Psoas muscle (tissue), 8 donors: ENCODE data around the gene SLC39A1. TPM values are rescaled to one million over a fixed set of nuclear protein-coding genes. Genes with fewer than 3 reads are reported as not detected.

Experiments
- ATAC-seq, 4 donors: fragments of 200-7000 bp; cut with Tn5 transposase; one replicate each; pipeline ENCODE4 v1.9.1; 2020; ENCODE audit warnings: moderate library complexity in 3 of 4, mild to moderate bottlenecking in 2 of 4
- DNase-seq, 2 donors: peaks; one replicate each; pipeline ENCODE4 v3.0.0-alpha.2; 2020
- H3K27ac ChIP-seq: fragments of 200-600 bp; one replicate; pipeline ENCODE4 v1.8.0; 2022
- H3K27me3 ChIP-seq, 3 donors: fragments of 200-600 bp in 1 of 3; one replicate each; pipeline versions ENCODE4 v1.6.1 to v1.8.0; 2013 to 2022; ENCODE audit warnings: low read length in 2 of 3, mild to moderate bottlenecking in 2 of 3, moderate library complexity in 1 of 3; ENCODE audit not compliant: insufficient read depth in 3 of 3
- H3K36me3 ChIP-seq, 2 donors: fragments of 200-600 bp in 1 of 2; one replicate each; pipeline versions ENCODE4 v1.6.1 to v1.8.0; 2013 to 2022; ENCODE audit warnings: low read depth in 1 of 2, mild to moderate bottlenecking in 1 of 2, moderate library complexity in 1 of 2; ENCODE audit not compliant: insufficient read depth in 1 of 2
- H3K4me1 ChIP-seq: fragments of 200-600 bp; one replicate; pipeline ENCODE4 v1.8.0; 2022
- H3K4me3 ChIP-seq: fragments of 200-600 bp; one replicate; pipeline ENCODE4 v1.8.0; 2022; ENCODE audit warnings: mild to moderate bottlenecking
- H3K9me3 ChIP-seq: fragments of 200-600 bp; one replicate; pipeline ENCODE4 v1.8.0; 2022
- WGBS, 3 donors: extraction: QIAGEN DNeasy Blood & Tissue Kit; methylation state at CpG; one replicate each; pipeline versions ENCODE4 v1.1.6 to v1.1.7; 2013; 5-methylcytosine and 5-hydroxymethylcytosine counted together
- intact Hi-C, 2 donors: fragments of 100-400 bp; cut with DNase I; formaldehyde crosslinking; loops; one replicate each; pipeline versions ENCODE4 v1.11.0 to v1.14.2; 2022
- polyA plus RNA-seq, 3 donors: library from polyadenylated mRNA; stranded (reverse); fragments of 200-250 nt; gene quantifications; one replicate each; pipeline ENCODE4 v1.2.3, GENCODE V29; 2013
- total RNA-seq, 4 donors: library from RNA; stranded (reverse); fragmentation: NEBNext Ultra II Directional in 2 of 4; extraction: Animal tissue kit (Norgen Biotek cat#: 25700) in 2 of 4; gene quantifications; one replicate each; pipeline versions ENCODE4 v1.2.1 to v1.2.4, GENCODE V29; 2021 to 2023
- TF ChIP-seq, protein P1 (sequence below): fragments of 200-600 bp; IDR thresholded peaks from one replicate; pipeline ENCODE4 v1.8.0; 2022; ENCODE audit warnings: antibody characterized with exemption
- donor health status: healthy with polysubstance abuse.
- donor health status: DM: no; HTN: no; CAD: no; lungs with moderate emphysema.
- donor health status: Bipolar disorder and iron deficiency.
- donor health status: healthy.
- donor health status: DM: yes; HTN: yes; CAD: no.
- donor health status: DM: no; HTN: no; CAD: no.
- donor health status: DM: no; HTN: no; CAD: no.
- donor health status: DM: yes; HTN: yes; CAD: no.

SLC39A1 gene
- total and polyA plus RNA-seq, 7 donors, result 21.9 to 85.3 (median 46.7) TPM

DNA sequence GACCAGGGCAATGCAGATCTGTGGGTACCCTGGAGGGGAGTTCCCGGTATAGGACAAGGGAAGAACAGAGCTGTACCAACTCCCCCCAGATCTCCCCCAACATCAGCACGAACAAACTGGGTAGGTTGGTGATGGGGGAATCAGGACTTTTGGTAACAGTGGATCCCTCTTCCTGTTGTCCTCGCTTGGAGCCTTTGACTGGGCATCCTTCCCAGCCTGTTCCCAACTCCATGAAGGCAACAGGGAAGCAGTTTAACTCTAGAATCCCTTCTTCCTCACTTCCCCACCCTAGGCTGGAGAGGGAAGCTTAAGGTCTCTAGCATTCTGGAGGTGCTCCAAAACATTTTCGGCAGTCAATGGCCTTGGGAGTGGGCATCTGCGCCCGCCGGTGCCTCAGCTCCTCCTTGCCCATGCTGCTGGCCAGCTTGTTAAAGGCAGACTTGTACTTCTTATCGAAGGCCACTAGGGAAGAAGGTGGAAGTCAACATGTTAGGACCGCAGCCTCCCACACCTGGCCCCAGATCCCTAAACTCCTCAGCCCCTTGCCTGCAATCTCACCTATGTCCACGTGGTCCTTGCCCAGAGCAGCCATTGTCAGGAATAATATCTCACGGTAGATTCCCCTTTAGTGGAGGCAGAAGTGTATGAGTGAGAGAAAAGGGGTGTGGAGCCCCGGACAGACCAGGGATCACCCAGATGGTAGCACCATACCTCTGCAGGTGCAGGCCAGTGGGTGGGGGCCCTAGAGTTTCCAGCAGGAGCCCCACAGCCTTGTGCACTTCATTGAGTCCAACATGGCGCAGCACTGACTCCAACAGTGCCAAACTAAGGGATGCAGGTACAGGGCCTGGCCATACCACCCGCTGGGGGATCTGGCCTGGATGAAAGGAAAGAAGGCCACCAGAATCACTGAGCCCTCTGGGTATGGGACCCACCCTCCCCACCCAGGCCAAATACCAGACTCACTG is 33.1 kb downstream of the SLC39A1 start:
- intact Hi-C loops, result no loop called here
- DNase-seq, result no peak
- WGBS, 3 donors, result 82 to 87% (median 82%) methylated on average over 12 to 14 of the region's 14 CpGs

DNA sequence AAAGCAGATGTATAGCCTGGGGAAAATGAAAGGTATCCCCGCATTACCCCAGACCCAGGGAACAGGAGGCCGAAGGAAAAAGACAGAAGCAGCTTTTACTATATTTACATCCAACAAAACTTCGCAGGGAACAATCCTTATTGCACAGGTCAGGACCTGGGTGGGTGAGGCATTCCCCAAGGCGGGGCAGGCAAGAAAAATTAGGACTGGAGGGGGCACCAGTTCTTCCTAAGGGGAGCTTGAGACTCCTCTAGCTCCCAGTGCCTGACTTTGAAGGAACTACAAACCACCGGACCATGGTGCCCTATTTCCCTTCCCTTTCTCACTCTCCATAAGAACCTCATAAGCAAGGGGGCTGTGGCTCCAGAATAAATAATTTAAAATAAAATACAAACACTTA is 33.9 kb downstream of the SLC39A1 start:
- intact Hi-C loops, result no loop called here
- 87 to 91% (median 88%) methylated on average over 5 of the region's 5 CpGs for WGBS, 3 donors
- peaks cover 10 to 57% of the 10 kb centered on the region in 2 donors for H3K36me3 ChIP-seq
- no peak for ATAC-seq
- no peaks in the 10 kb centered on the region for H3K9me3 ChIP-seq
- no peaks in the 10 kb centered on the region for H3K27me3 ChIP-seq
- H3K27ac ChIP-seq, result no peak overlapping the region
- no peak for DNase-seq
- TF ChIP-seq, protein P1, sequence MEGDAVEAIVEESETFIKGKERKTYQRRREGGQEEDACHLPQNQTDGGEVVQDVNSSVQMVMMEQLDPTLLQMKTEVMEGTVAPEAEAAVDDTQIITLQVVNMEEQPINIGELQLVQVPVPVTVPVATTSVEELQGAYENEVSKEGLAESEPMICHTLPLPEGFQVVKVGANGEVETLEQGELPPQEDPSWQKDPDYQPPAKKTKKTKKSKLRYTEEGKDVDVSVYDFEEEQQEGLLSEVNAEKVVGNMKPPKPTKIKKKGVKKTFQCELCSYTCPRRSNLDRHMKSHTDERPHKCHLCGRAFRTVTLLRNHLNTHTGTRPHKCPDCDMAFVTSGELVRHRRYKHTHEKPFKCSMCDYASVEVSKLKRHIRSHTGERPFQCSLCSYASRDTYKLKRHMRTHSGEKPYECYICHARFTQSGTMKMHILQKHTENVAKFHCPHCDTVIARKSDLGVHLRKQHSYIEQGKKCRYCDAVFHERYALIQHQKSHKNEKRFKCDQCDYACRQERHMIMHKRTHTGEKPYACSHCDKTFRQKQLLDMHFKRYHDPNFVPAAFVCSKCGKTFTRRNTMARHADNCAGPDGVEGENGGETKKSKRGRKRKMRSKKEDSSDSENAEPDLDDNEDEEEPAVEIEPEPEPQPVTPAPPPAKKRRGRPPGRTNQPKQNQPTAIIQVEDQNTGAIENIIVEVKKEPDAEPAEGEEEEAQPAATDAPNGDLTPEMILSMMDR, result no peak
- no peak overlapping the region for H3K4me3 ChIP-seq
- H3K4me1 ChIP-seq, result no peaks in the 10 kb centered on the region

More for the DNA sequence above, 33.1 kb downstream of the SLC39A1 start:
- H3K4me3 ChIP-seq, result no peak overlapping the region
- no peaks in the 10 kb centered on the region for H3K4me1 ChIP-seq
- H3K36me3 ChIP-seq, result peaks cover 10 to 66% of the 10 kb centered on the region in 2 donors
- TF ChIP-seq, protein P1, result no peak
- no peaks in the 10 kb centered on the region for H3K27me3 ChIP-seq
- H3K9me3 ChIP-seq, result no peaks in the 10 kb centered on the region
- H3K27ac ChIP-seq, result no peak overlapping the region
- ATAC-seq, result no peak

GRCh38 chr1:153928791-153929341 is 34.5 kb downstream of the SLC39A1 start:
- TF ChIP-seq, protein P1, result no peak
- Histone ChIP-seq H3K27me3 (no peaks in the 10 kb centered on the region), H3K4me1 (no peaks in the 10 kb centered on the region), H3K27ac (no peak overlapping the region), H3K9me3 (no peaks in the 10 kb centered on the region), H3K4me3 (no peak overlapping the region), H3K36me3 (peaks cover 10 to 52% of the 10 kb centered on the region in 2 donors)
- ATAC-seq (no peak), DNase-seq (no peak)
- intact Hi-C loops, result no loop called here
- 45 to 65% (median 58%) methylated on average over 4 of the region's 4 CpGs for WGBS, 3 donors

DNA sequence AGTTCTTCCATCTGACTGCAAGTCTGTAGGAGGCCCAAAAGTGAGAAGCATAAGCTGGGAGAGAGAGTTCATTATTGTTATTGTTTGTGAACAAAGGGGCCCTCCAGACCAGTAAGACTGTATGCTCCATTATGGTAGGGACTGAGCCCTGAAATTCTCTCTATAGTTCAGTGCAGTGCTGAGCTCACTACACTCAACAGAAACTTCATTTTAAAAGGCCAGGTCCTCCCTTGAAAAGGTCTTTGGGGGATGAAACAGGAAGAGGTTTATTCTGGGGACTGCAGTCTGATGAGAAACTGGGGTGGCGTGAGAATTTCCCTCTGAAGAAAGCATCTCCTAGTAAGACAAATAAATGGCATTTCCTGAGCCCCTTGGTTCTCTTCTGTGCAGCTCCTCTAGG is 35.1 kb downstream of the SLC39A1 start:
- WGBS, 3 donors, result 74 to 92% (median 77%) methylated on average over 1 of the region's 1 CpG
- Histone ChIP-seq H3K9me3 (no peaks in the 10 kb centered on the region), H3K4me1 (no peaks in the 10 kb centered on the region), H3K27me3 (no peaks in the 10 kb centered on the region), H3K36me3 (peaks cover 10 to 45% of the 10 kb centered on the region in 2 donors), H3K4me3 (no peak overlapping the region), H3K27ac (no peak overlapping the region)
- ATAC-seq (no peak), DNase-seq (no peak)
- intact Hi-C loops, result no loop called here
- TF ChIP-seq, protein P1, result no peak
